A549 (cell line): ENCODE results near the gene ADD1. TPM values are rescaled to one million over a fixed set of nuclear protein-coding genes. Genes with fewer than 3 reads are reported as not detected.

Experiments
- ATAC-seq, 2 experiments: fragments of 200-7000 bp in 1 of 2; fragments of >200 bp in 1 of 2; cut with Nextera tagmentation in 1 of 2; cut with Tn5 transposase in 1 of 2; 3 replicates each; pipeline versions ENCODE4 v1.8.0 to v1.9.1; 2018 to 2020; ENCODE audit warnings: mild to moderate bottlenecking in 1 of 2, moderate library complexity in 1 of 2
- CTCF ChIA-PET: fragments of 300-600 bp; sonication (Branson Sonifier 250); formaldehyde crosslinking; extraction: SDS; loops from one replicate; lab custom pipeline; 2021; ENCODE audit warnings: antibody characterized with exemption, inconsistent platforms; lab: Yijun Ruan, JAX
- POLR2A ChIA-PET: fragments of 350-600 bp; formaldehyde crosslinking; extraction: SDS; loops from one replicate; lab custom pipeline; 2021; ENCODE audit warnings: antibody characterized with exemption, inconsistent platforms; lab: Yijun Ruan, JAX
- DNase-seq, 2 experiments: peaks; one replicate each; pipeline versions ENCODE4 v3.0.0 to v3.0.0-alpha.2; 2011 to 2016; ENCODE audit warnings: low read depth in 1 of 2, low spot score in 1 of 2
- FAIRE-seq: peaks from 2 replicates; lab custom pipeline; 2011; peaks lifted over from hg19 to GRCh38; lab: Jason Lieb, UNC
- H3K27ac ChIP-seq, 2 experiments: fragments of >200 bp; sonication (Bioruptor Twin); formaldehyde crosslinking; 3 replicates each; pipeline ENCODE4 v1.5.1; 2016 to 2017
- H3K4me1 ChIP-seq: fragments of >200 bp; sonication (Bioruptor Twin); formaldehyde crosslinking; 3 replicates; pipeline ENCODE4 v1.6.1; 2016
- H3K4me2 ChIP-seq: fragments of >200 bp; sonication (Bioruptor Twin); formaldehyde crosslinking; 3 replicates; pipeline ENCODE4 v1.6.1; 2016
- H3K4me3 ChIP-seq: fragments of >200 bp; sonication (Bioruptor Twin); formaldehyde crosslinking; 3 replicates; pipeline ENCODE4 v1.5.1; 2016
- H3K9me3 ChIP-seq: fragments of >200 bp; sonication (Bioruptor Twin); formaldehyde crosslinking; 3 replicates; pipeline ENCODE4 v1.6.1; 2016
- BHLHE40 ChIP-seq: IDR thresholded peaks from 2 replicates; pipeline ENCODE4 v1.6.1; 2012; ENCODE audit warnings: low read depth, low read length, inconsistent platforms
- CBX2 ChIP-seq: fragments of 200-600 bp; sonication (generic); IDR thresholded peaks from 2 replicates; pipeline ENCODE4 v1.6.1; 2016; ENCODE audit warnings: low read depth, mild to moderate bottlenecking, borderline replicate concordance
- CHD4 ChIP-seq: fragments of 200-600 bp; sonication (generic); IDR thresholded peaks from 2 replicates; pipeline ENCODE4 v1.6.1; 2016; ENCODE audit warnings: antibody characterized with exemption, mild to moderate bottlenecking, borderline replicate concordance
- EHF ChIP-seq: fragments of 250-450 bp; sonication (Bioruptor Pico); IDR thresholded peaks from 2 replicates; pipeline ENCODE4 v1.5.0; 2020; ENCODE audit warnings: mild to moderate bottlenecking
- EHMT2 ChIP-seq: fragments of 200-600 bp; sonication (generic); IDR thresholded peaks from 2 replicates; pipeline ENCODE4 v1.6.1; 2016; ENCODE audit warnings: antibody characterized with exemption, low read depth, mild to moderate bottlenecking, moderate library complexity
- ESRRA ChIP-seq: fragments of 150-350 bp; IDR thresholded peaks from 2 replicates; pipeline ENCODE4 v1.6.1; 2014; ENCODE audit warnings: mild to moderate bottlenecking, low read length, borderline replicate concordance
- HDAC2 ChIP-seq: fragments of 200-600 bp; sonication (generic); IDR thresholded peaks from 2 replicates; pipeline ENCODE4 v1.6.1; 2016
- HOXA7 ChIP-seq: fragments of 250-450 bp; sonication (Bioruptor Pico); IDR thresholded peaks from 2 replicates; pipeline ENCODE4 v1.5.0; 2020; ENCODE audit warnings: mild to moderate bottlenecking, moderate library complexity
- HOXB13 ChIP-seq: fragments of 250-450 bp; sonication (Bioruptor Pico); IDR thresholded peaks from 2 replicates; pipeline ENCODE4 v1.5.0; 2020; ENCODE audit warnings: low read depth, mild to moderate bottlenecking, moderate library complexity
- HOXB5 ChIP-seq: fragments of 250-450 bp; sonication (Bioruptor Pico); IDR thresholded peaks from 2 replicates; pipeline ENCODE4 v1.5.0; 2020; ENCODE audit warnings: mild to moderate bottlenecking, moderate library complexity
- MAZ ChIP-seq: fragments of 150-350 bp; IDR thresholded peaks from 2 replicates; pipeline ENCODE4 v1.6.1; 2014; ENCODE audit warnings: antibody characterized with exemption, low read depth, low read length, borderline replicate concordance
- MYC ChIP-seq: IDR thresholded peaks from 2 replicates; pipeline ENCODE4 v1.6.1; 2012; ENCODE audit warnings: mild to moderate bottlenecking, inconsistent platforms, low read length, improper control_type of control experiment, borderline replicate concordance
- NFE2L2 ChIP-seq: fragments of 150-350 bp; conservative IDR thresholded peaks from 2 replicates; pipeline ENCODE4 v1.6.1; 2014; ENCODE audit warnings: low read length
- NPAS2 ChIP-seq: fragments of 250-450 bp; sonication (Bioruptor Pico); IDR thresholded peaks from 2 replicates; pipeline ENCODE4 v1.8.0; 2022; ENCODE audit warnings: mild to moderate bottlenecking, moderate library complexity, borderline replicate concordance
- NR3C1 ChIP-seq: fragments of >200 bp; sonication (Bioruptor Twin); formaldehyde crosslinking; IDR thresholded peaks from 3 replicates; pipeline ENCODE4 v1.6.1; 2017
- POLR2A ChIP-seq: IDR thresholded peaks from 2 replicates; pipeline ENCODE4 v1.6.1; 2012; ENCODE audit warnings: mild to moderate bottlenecking, low read length
- RAD21 ChIP-seq, 2 experiments: fragments of >200 bp in 1 of 2; sonication (Bioruptor Twin) in 1 of 2; formaldehyde crosslinking in 1 of 2; IDR thresholded peaks in 1 of 2; conservative IDR thresholded peaks in 1 of 2; 2 replicates in 1 of 2; 3 replicates in 1 of 2; pipeline ENCODE4 v1.6.1; 2012 to 2018; ENCODE audit warnings: inconsistent platforms in 1 of 2
- RARB ChIP-seq: fragments of 250-450 bp; sonication (Bioruptor Pico); IDR thresholded peaks from 2 replicates; pipeline ENCODE4 v1.8.0; 2021; ENCODE audit warnings: mild to moderate bottlenecking, moderate library complexity
- RCOR1 ChIP-seq: fragments of 150-350 bp; IDR thresholded peaks from 2 replicates; pipeline ENCODE4 v1.6.1; 2014; ENCODE audit warnings: antibody characterized with exemption, low read length, low read depth
- RFX5 ChIP-seq: fragments of 450-650 bp; IDR thresholded peaks from 2 replicates; pipeline ENCODE4 v1.7.1; 2014; ENCODE audit warnings: antibody characterized with exemption, mild to moderate bottlenecking, moderate library complexity
- TFCP2L1 ChIP-seq: fragments of 250-450 bp; sonication (Bioruptor Pico); IDR thresholded peaks from 2 replicates; pipeline ENCODE4 v1.5.0; 2021; ENCODE audit warnings: mild to moderate bottlenecking
- TP53 ChIP-seq: fragments of 250-450 bp; sonication (Bioruptor Pico); IDR thresholded peaks from 2 replicates; pipeline ENCODE4 v1.5.0; 2021; ENCODE audit warnings: mild to moderate bottlenecking, moderate library complexity
- ZFP36 ChIP-seq: fragments of 450-650 bp; IDR thresholded peaks from 2 replicates; pipeline ENCODE4 v1.6.1; 2014; ENCODE audit warnings: borderline replicate concordance; ENCODE audit not compliant: partially characterized antibody
- ZSCAN20 ChIP-seq: fragments of 250-450 bp; sonication (Bioruptor Pico); IDR thresholded peaks from 2 replicates; pipeline ENCODE4 v1.8.0; 2022; ENCODE audit warnings: mild to moderate bottlenecking, moderate library complexity
- WGBS: methylation state at CpG from one replicate; pipeline ENCODE4 v1.1.6; 2017; ENCODE audit errors: missing lambda C conversion rate; 5-methylcytosine and 5-hydroxymethylcytosine counted together
- polyA plus RNA-seq, 4 experiments: library from polyadenylated mRNA; depleted of rRNA in 3 of 4; stranded (reverse); fragments of >200 nt; fragmentation: RNase III in 1 of 4; extraction: RNeasy Plus Mini Kit Qiagen cat#74134 plus additional on column Dnase treatment in 1 of 4; gene quantifications; 2 replicates in 3 of 4; 3 replicates in 1 of 4; pipeline ENCODE4 v1.2.3, GENCODE V29; 2011 to 2017
- TF ChIP-seq, protein P1 (sequence below): fragments of >200 bp; sonication (Bioruptor Twin); formaldehyde crosslinking; IDR thresholded peaks from 3 replicates; pipeline ENCODE4 v1.6.1; 2016
- TF ChIP-seq, protein P2 (sequence below): fragments of 250-450 bp; sonication (Bioruptor Pico); IDR thresholded peaks from 2 replicates; pipeline ENCODE4 v1.5.0; 2021; ENCODE audit warnings: mild to moderate bottlenecking, moderate library complexity, borderline replicate concordance
- TF ChIP-seq, protein P3 (sequence below): fragments of 250-450 bp; sonication (Bioruptor Pico); IDR thresholded peaks from 2 replicates; pipeline ENCODE4 v1.5.0; 2020; ENCODE audit warnings: low read depth, mild to moderate bottlenecking, moderate library complexity

ADD1 gene
- polyA plus RNA-seq, 2 of the 4 experiments (the other 2 are of a cell fraction) = 59.7 to 60.3 TPM

DNA sequence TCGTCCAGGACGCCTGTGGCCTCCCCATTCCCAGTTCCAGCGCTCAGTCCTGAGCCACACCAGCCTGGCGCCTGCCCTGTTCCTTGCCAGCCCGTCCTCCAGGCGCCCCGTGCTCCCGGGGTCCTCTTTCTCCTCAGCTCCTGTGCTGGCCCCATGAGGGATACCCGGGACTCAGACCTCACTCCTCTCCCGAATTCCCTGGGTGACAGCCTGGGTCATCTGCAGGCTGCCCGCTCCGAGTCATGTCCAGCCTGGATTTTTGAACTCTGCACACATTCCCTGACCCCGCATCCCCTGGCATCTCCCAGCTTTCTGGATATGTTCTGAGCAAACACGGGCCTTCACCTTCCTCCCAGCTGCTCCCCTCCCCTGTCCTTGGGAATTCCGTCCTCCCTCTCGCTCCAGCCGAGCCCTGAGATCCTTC is 14.9 kb upstream of the ADD1 start:
- FAIRE-seq = no peak

DNA sequence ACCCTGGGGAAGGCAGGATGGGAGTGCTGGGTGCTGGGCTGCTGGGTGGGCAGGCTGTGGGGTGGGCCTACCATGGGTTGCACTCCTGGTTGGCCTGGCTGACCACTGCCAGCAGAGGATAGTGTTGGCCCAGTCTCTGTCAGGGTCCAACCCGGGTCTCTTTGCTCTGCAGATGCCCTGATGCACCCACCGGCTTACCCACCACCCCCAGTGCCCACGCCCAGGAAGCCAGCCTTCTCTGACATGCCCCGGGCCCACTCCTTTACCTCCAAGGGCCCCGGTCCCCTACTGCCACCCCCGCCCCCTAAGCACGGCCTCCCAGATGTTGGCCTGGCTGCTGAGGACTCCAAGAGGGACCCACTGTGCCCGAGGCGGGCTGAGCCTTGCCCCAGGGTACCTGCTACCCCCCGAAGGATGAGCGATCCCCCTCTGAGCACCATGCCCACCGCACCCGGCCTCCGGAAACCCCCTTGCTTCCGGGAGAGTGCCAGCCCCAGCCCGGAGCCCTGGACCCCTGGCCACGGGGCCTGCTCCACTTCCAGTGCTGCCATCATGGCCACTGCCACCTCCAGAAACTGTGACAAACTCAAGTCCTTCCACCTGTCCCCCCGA is 14.2 kb upstream of the ADD1 start:
- 86% methylated on average over 4 of the region's 18 CpGs for whole genome bisulfite sequencing
- DNase-seq = no peak
- Histone ChIP-seq H3K27ac (no peak overlapping the region), H3K4me2 (no peak overlapping the region), H3K4me1 (no peaks in the 10 kb centered on the region), H3K4me3 (no peak overlapping the region), H3K9me3 (no peaks in the 10 kb centered on the region)
- no peak for ATAC-seq
- POLR2A ChIA-PET = no interaction called here
- CTCF ChIA-PET = interaction anchor here (1.2 kb wide), 1 partner anchor 65 kb away, joined by 3 read pairs; no protein-coding TSS in a partner anchor
- no peak for FAIRE-seq
- TF ChIP-seq, protein P1, sequence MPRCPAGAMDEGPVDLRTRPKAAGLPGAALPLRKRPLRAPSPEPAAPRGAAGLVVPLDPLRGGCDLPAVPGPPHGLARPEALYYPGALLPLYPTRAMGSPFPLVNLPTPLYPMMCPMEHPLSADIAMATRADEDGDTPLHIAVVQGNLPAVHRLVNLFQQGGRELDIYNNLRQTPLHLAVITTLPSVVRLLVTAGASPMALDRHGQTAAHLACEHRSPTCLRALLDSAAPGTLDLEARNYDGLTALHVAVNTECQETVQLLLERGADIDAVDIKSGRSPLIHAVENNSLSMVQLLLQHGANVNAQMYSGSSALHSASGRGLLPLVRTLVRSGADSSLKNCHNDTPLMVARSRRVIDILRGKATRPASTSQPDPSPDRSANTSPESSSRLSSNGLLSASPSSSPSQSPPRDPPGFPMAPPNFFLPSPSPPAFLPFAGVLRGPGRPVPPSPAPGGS = no peak
- TF ChIP-seq ZSCAN20 (CRISPR knock-in tag) (no peak), TP53 (CRISPR knock-in tag) (no peak), ZFP36 (no peak), RARB (CRISPR knock-in tag) (no peak), CHD4 (no peak), ESRRA (no peak), NR3C1 (no peak), BHLHE40 (no peak), HOXB5 (CRISPR knock-in tag) (no peak), MYC (no peak), TFCP2L1 (CRISPR knock-in tag) (no peak), RAD21 (conservative IDR thresholded peaks at IDR 0.05 in 1 of 2, IDR thresholded peaks at IDR 0.05 in 1 of 2) (no peak), EHMT2 (no peak)
- TF ChIP-seq, protein P2, sequence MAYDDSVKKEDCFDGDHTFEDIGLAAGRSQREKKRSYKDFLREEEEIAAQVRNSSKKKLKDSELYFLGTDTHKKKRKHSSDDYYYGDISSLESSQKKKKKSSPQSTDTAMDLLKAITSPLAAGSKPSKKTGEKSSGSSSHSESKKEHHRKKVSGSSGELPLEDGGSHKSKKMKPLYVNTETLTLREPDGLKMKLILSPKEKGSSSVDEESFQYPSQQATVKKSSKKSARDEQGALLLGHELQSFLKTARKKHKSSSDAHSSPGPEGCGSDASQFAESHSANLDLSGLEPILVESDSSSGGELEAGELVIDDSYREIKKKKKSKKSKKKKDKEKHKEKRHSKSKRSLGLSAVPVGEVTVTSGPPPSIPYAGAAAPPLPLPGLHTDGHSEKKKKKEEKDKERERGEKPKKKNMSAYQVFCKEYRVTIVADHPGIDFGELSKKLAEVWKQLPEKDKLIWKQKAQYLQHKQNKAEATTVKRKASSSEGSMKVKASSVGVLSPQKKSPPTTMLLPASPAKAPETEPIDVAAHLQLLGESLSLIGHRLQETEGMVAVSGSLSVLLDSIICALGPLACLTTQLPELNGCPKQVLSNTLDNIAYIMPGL = no peak
- TF ChIP-seq, protein P3, sequence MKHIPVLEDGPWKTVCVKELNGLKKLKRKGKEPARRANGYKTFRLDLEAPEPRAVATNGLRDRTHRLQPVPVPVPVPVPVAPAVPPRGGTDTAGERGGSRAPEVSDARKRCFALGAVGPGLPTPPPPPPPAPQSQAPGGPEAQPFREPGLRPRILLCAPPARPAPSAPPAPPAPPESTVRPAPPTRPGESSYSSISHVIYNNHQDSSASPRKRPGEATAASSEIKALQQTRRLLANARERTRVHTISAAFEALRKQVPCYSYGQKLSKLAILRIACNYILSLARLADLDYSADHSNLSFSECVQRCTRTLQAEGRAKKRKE (CRISPR knock-in tag) = no peak

More for the DNA sequence above, 14.9 kb upstream of the ADD1 start:
- Histone ChIP-seq H3K27ac (no peak overlapping the region), H3K4me3 (no peak overlapping the region), H3K4me1 (no peaks in the 10 kb centered on the region), H3K4me2 (no peak overlapping the region), H3K9me3 (no peaks in the 10 kb centered on the region)
- WGBS = 87% methylated on average over 17 of the region's 17 CpGs
- ATAC-seq = no peak
- POLR2A ChIA-PET = no interaction called here
- TF ChIP-seq RFX5 = no peak
- TF ChIP-seq HOXB13 (CRISPR knock-in tag) = no peak
- TF ChIP-seq NR3C1 = no peak
- TF ChIP-seq NPAS2 = no peak
- TF ChIP-seq POLR2A = no peak
- no peak for TF ChIP-seq MAZ
- TF ChIP-seq CBX2 = no peak
- TF ChIP-seq HDAC2 = no peak
- TF ChIP-seq EHF (CRISPR knock-in tag) = no peak
- TF ChIP-seq HOXA7 (CRISPR knock-in tag) = no peak
- no peak for TF ChIP-seq ESRRA
- TF ChIP-seq NFE2L2 = no peak
- no peak for TF ChIP-seq RCOR1
- TF ChIP-seq, all 56 proteins: peak for 0
- DNase-seq = no peak
- CTCF ChIA-PET = interaction anchor here (1.2 kb wide), 1 partner anchor 64 kb away, joined by 3 read pairs; no protein-coding TSS in a partner anchor
